ENCODE measurements around the gene SLIT3.
"Not testable (repeated sequence)": the region's sequence is repeated elsewhere in the genome, so short reads cannot be mapped to it uniquely, and the experiment has no call there.

The SLIT3 gene

DNA sequence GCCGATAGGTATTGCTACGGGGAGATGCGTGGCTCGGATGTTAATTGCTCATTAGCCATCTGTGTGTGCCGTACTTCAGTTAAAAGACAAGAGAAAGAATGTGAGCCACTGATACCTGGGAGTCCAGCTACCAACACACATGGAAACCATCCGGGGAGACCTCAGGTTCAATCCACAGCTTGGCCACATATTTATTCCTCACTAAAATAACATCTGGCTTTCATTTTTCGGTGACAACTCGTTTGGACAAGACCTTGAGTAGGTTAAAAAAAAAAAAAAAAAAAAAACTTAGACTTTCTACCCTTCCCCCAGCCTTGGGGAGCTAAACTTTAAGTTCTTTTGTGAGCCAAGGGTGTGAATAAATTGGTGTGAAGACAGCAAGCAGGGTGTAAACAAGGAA is 84.1 kb downstream of the SLIT3 start:
- DNase-seq = no peak

DNA sequence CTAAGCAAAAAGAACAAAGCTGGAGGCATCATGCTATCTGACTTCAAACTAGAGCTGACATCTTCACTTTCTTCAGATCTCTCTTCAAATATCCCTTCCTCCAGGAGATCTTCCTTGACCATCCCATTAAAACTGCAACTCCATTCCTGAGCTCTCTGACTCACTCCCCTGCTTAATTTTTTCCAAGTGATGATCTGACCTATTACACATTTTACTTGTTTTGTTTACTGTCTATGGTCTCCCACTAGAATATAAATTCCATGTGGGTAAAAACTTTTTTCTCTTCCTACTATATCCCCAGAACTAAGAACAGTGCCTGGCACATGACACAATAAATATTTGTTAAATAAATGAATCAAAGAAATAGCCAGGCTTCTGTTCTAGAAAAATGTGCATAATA is 87.5 kb downstream of the SLIT3 start:
- DNase-seq = no peak

DNA sequence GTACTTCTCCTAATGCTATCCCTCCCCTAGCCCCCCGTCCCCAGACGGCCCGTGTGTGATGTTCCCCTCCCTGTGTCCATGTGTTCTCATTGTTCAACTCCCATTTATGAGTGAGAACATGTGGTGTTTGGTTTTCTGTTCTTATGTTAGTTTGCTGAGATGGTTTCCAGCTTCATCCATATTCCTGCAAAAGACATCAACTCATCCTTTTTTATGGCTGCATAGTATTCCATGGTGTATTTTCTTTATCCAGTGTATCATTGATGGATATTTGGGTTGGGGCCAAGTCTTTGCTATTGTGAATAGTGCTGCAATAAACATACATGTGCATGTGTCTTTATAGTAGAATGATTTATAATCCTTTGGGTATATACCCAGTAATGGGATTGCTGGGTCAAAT is 89.2 kb downstream of the SLIT3 start:
- not testable (repeated sequence) for DNase-seq

DNA sequence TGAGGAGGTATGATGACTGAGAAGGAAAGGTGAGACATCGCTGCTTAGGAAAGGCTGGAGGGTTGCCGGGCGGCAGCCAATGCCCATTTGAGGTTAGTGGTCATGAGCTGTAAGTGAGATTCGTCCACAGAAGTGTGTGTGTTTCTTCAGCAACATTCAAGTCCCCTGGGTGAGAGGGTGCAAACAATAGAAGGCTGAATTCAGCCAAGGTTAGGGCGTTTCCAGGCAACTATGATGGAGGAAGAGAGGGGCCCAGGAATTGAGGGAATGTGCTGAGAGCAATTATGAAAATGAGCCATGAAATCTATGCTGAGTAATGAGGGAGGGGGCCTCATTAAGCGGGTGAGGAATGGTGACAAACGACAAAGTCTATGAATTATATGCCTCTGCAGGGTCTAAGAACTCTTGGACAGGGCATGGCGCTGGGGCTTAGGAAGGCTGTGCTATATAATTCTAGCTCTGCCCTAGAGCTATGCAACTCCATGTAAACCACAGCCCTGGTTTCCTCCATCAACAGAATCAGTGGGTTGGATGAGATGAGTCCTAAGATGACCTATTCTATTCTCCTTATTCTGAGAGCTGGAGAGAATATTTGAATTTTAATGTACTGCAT is 96.0 kb downstream of the SLIT3 start:
- no peak for DNase-seq

DNA sequence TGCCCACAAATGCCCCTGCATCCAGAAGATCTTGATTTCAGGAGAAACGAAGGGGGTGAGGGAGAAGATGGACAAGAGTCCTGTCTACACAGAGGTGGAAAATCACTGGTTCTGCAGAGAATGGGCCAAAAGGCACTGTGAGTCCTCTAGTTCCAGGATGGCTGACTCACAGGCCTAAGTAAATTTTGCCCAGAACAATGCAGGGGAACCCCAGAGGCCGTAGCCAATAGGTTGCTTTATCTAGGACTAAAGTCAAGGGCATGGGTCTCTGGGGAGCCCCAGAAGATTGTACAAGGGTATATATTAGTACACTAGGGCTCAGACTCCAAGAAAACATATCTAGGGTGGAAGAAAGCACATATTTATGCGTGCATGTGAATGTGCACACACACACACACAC is 98.0 kb downstream of the SLIT3 start:
- no peak for DNase-seq

DNA sequence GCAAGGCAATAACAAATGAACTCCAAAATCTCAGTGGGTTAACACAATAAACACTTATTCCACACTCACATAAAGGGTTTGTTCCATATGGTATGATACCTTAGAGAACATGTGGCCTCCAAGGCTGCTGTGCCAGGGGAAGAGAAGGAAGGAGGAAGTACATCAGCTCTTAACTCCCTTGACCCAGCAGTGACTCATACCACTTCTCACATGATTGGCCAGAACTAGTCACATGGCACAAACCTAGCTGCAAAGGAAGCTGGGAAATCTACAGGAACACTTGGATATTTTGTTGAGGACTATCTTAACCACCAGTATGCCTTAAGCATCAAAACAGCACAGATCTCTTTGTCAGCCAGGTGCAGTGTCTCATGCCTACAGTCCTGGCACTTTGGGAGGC is 99.3 kb downstream of the SLIT3 start:
- DNase-seq = no peak

DNA sequence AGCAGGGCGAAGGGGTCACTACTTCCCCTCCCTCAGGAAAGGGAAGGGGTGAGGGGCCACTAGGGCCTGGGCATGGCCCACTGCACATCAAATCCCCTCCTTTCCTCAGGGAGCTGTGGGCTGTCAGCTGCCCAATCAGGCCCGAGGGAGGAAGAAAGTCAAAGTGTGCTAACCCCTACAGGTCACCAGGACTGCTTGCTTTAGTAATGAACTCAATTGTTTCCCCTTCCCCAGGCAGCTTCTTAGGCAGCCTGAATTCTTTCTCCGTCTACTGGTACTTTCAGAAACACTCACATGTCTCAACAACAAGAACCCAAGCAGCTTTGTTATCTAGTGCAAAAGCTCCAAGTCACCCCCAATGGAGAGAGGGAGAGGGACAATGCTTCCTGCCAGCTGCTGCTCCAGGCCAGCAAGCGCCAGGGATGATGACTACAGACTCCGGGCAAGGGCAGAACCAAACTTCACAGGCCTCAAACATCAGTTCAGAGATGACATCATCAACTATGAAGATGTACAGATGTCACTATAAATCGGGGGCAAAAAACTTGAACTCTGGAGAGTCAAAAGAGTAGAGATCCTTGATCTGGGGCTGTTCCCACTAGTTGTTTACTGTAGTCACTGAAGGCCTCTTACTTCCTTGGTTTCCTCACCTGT is 100.7 kb downstream of the SLIT3 start:
- DNase-seq = no peak

DNA sequence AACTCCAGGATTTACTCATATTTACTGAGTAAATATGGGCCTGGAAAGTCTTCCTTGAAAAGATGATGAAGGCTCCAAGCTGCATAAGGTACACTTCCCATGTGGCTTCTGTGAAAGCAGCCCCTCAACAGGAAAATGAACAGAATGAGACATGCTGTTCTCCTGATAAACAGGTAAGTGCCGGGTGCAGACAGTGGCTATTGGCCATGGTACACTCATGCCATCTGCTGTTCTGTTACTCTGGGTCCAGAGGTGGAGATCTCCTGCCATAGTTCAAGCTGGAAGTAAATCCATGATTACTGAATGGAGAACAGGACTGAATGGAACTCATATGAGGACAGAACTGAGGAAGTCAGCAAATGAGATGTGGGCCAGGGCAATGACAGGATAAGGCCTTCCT is 103.6 kb downstream of the SLIT3 start:
- no peak for DNase-seq

DNA sequence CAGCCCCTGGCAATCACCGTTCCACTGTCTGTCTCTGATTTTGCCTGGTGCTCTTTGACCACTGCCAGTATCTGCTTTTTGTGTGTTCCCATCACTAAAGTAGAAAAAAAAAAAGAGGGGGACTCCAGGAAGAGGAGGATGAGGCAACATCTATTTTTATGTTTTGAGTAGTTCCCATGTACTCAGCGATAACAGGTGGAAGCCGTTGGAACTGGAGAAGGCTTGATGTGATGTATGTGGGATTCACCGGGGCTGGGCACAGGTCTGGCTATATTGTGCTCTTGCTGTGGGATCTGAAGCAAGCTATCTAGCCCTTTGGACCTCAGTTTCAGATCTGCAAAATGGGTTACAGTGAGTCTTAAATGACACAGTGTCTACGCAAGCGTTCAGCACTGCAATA is 104.9 kb downstream of the SLIT3 start:
- no peak for DNase-seq

DNA sequence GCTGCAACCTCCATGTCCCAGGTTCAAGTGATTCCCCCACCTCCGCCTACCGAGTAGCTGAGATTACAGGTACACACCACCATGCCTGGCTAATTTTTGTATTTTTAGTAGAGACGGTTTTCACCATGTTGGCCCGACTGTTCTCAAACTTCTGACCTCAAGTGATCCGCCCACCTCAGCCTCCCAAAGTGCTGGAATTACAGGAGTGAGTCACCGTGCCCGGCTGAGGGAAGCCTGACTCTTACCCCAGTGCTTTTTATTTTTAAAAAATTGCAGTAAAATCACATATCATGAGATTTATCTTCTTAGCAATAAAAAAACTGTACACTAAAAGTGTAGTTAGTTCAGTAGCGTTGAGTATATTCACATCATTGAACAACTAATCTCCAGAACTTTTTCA is 105.3 kb downstream of the SLIT3 start:
- no peak for DNase-seq

DNA sequence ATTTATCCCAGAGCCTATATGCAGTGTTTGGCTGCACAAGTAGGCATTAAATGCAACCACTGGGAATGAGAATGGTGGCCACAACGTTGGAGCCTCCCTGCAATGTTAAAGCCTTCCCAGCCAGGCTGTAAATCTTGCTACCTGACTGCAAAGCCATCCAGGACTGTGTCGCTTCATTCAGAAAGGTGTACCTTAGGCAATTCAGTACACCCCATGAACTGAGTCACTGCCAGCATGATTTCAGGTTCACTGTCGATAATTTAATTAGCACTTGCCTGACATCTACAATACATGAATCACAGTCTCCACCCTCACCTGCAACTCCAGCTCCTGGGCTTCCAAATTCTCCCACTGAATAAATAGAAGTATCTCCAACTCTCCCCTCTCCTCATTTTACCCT is 108.4 kb downstream of the SLIT3 start:
- DNase-seq = no peak

DNA sequence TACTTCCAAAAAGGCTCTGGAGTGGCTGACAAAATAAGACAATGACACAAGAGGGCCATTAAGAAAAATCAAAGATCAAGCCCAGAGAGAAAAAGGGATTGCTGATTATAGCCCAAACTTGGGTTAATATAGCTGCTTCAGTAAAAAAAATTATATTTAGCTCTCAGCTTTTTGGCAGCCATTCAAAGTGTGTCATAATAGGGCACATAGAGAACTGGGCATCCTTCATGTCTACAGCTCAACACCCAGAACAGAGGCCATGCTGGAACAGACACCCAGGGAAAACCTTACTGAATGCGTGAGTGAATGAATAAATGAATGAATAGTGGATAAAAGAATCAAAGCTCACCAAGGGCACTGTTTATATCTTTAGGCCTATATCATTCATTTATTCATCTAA is 110.1 kb downstream of the SLIT3 start:
- DNase-seq = no peak

DNA sequence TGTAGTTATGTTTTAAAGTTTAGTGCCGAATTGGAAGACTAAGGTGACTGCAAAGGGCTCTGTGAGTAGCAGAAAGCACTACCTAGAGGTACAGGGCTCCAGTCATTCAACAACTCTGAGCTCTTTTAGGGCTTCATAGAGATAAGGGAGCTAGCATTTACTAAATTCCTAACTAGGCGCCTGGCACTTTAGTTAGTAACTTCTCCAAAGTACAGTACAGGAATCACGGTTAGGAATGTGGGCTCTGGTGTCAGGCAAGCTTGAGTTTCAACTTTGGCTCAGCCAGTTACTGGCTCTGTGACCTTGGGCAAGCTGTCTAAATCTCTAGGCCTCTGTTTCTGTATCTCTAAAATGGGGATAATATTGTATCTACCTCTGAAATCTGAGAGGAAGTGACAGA is 115.3 kb downstream of the SLIT3 start:
- DNase-seq = no peak

DNA sequence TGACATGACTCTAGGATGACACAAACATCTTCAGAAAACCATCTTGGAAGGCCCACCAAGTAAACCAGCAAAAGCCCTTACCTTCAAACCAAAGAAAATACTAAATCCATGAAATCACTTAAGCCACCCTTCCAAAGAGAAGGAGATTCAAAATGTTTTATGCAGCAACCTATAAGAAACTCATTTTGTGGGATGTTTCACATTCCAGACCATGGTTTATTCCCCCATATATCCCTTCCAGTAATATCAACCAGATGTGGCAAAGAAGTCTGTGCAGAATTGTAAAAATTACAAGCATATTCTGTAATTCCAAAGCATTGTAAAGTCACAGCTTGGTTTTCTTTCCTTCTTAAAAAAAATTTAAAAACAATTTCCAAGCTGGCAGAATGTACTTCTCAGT is 117.4 kb downstream of the SLIT3 start:
- DNase-seq = no peak

DNA sequence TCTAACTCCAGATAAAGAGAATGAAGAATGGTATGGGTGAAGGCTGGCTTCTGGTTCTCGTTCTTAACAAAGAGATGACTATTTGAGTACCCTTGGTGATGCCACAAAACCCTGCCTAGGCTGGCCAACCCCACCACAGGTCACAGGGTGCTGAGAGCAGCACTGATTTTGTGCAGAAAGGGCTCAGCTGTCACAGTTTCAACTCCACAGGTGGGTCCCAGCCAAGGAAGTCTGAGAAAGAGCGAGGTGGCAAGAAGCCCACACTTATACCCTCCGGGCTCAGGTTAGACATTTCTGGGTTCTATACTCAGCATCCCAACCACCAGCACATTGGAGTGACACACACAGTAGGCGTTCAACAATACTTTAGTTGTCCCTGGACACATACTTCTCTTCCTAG is 118.1 kb downstream of the SLIT3 start:
- DNase-seq = no peak

DNA sequence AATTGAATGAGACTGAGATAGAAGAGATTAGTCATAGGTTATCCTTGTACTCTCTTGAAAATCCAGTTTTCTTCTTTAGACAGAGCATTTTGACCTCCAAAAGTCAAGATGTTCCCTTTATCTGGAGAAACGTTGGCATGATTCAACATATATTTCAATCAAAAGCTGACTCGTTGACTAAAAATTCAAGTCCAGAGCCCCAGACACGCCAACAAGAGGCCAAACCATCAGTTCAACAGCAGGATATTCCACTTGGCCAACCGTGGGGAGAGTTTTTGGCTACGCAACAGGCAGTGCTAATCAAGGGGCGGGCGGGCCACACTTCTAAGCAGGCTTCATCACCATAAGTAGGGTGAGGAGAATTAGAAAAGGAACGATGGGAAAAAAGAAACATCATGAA is 119.1 kb downstream of the SLIT3 start:
- DNase-seq = no peak

DNA sequence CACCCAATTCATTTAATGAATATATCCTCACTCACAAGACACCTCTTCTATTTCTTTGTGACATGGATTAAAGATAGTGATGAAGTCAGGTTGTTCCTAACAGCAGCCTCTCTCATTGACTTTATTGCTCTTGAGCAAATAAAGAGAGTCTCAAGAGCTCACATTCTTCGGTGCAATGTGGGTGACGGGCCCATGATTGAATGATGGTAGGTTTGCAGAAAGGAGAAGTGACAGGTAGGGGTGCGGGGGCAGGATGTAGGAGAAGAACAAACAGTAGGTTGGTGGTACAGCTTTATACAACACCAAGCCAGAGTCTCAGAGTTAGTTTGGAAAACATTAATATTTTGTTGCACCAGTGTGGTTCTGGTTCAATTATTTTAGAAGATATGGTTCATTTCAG is 122.2 kb downstream of the SLIT3 start:
- DNase-seq = no peak

DNA sequence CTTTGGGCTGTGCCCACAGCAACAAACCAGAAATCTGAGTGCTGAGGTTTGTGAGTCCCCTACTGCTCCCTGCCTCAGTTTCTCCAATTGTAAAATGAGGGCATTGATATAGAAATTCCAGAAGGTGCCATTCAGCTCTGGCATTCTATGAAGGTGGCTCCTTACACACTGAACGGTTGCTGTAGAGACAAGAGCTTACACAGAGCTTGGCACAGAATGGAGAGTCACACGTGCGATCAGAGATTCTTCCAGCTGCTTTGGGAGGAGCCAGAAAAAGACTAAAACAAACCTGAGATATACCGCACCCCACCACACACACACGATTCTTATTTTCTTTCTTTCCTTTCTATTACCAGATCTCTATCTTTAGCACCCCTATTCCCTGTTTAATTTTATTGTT is 122.7 kb downstream of the SLIT3 start:
- DNase-seq = no peak

DNA sequence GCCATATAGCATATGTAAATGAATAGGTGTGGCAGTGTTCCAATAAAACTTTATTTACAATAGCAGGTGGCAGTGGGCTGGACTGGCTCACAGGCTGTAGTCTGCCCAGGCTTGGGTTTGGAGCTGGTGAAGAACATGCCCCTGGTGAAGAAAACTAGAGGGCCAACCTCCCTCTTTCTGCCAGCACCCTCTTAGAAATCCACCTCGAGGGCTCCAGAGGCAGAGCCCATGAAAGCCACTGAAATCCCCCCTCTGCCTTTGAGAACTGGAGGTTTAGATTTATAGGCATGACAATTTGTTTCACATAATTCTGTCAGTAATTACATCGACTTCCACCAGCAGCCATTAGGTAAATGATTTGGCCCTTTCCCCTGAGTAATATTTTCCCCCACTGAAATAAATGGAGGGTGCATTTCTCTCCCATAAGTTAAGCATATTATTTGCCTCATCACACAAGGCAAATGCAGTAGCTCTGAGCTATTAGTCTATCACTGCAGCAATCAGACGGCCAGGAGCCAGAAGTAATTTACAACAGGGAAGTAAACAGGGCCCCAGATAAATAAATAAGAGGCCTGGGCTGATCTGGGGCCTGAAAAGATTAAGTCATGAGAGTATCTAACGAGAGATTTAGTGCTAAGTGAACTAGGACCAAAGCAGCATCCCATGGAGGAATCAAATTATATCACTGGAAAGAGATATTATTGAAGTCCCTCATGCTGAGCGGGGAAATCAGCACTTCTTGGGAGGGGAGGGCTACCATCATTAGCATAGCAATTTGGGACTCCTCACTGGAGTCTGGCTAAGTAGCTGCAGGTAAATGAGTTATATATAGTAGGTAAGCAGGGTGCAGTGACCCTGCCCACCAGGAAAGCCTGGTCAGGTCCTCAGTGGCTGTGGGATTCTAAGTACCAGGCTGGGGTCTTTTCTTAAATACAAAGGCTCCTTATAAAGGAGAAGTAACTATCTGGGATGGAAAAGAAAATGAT is 123.9 kb downstream of the SLIT3 start:
- DNase-seq = no peak

DNA sequence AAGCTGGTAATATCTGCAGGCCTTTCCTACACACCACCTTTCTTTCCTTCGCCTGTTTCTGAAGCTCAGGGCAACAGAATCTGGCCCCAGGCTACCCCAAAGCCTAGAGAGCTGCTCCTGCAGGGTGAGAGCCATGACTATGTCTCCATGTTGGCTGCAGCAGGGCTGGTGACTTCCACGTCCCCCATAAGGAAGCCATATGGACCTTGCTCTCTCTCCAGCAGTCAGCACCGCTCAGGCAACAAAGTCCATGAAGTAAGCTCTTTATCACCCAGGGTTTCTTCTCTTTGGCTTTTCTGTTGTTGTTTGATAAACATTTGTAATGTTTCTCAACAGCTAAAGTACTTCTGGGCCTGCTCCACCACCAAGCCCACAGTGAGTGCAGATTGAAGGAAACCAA is 125.2 kb downstream of the SLIT3 start:
- no peak for DNase-seq

DNA sequence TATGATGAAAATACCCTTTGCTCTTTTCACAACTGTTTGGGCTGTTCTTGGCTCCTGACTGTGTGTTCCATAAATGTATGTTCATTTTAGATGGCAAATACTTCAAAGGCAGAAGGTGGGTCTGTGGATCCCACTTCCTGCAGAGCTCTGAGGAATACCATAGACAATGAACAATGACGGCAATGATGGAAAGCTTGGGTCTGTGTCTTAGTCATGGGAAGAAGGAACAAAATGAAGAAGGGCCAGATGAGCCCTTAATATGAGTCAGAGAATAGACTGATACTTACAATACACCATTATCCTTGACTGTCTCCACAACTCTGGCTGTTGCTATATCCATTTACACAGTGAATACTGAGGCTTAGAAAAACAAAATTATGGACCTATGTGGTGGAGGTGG is 126.0 kb downstream of the SLIT3 start:
- no peak for DNase-seq

DNA sequence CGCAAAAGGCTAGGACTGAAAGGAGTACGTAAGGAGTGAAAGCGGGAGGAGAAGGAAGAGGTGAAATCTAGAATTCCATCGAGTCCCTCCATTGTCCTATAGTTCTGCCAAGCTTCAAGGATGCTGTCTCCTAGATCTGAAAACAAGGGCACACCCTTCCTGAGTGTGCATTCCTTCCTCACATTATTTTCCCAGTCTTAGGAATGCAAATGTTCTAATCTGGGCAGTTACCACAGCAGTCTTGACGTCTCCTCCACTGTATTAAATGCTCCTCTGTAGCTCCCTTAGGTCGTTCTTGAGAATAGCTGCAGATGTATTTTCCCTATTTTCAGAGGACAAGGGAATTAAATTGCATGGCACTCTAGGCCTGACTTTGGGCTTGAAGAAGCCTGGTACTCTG is 127.6 kb downstream of the SLIT3 start:
- no peak for DNase-seq

DNA sequence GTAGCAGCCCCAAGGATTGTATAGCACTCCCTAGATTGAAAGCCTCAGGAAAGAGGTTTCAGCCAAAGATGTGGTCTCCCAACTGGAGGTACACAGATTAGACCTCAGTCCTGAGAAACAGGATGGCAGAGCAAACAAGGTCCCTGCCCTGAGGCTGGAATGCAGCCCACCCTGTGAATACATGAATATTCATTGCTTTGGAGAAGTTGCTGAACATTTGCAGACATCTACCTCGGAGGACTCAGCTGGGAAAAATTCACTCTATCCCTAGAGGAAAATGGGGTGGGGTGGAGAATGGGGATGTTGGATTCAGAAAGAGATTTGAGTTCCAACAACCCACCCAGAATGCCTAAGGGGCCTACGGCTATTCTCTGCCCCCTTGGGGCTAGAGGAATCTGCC is 129.4 kb downstream of the SLIT3 start:
- DNase-seq = no peak

DNA sequence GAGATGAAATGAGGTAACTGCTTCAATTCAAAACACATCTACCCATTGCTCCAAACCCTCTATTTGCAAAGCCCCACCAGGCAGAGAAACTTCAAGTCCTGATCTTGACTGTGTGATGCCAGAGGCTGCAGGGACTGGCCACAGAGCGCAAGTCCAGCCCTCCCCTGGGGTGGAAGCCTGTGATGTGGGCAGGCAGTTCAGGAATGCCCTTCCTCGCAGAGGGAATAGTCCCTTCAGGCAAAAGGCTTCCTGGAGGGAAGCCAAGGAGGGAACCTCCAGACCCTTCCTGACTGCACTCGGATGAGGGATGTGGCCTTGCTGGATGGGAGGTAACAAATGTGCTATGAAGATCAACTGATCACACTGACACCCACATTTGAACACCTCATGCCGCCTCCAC is 131.2 kb downstream of the SLIT3 start:
- no peak for DNase-seq

Data from GDM1 (cell line).